Lung (tissue), 12 donors: ENCODE measurements around the gene CACNA1A. TPM values are rescaled to one million over a fixed set of nuclear protein-coding genes. Genes with fewer than 3 reads are reported as not detected.

Experiments
- ATAC-seq: fragments of 200-7000 bp; cut with Tn5 transposase; one replicate; pipeline ENCODE4 v1.9.1; 2020; ENCODE audit warnings: moderate number of reproducible peaks; ENCODE audit not compliant: insufficient read depth, low FRiP score
- DNase-seq, 3 donors: peaks; one replicate each; pipeline ENCODE4 v3.0.0-alpha.2; 2013 to 2017
- H3K27ac ChIP-seq, 2 donors: one replicate each; pipeline ENCODE4 v1.5.1; 2013; ENCODE audit warnings: mild to moderate bottlenecking in 2 of 2, moderate library complexity in 2 of 2, control low read depth in 1 of 2, inconsistent platforms in 1 of 2, low read depth in 1 of 2, low read length in 1 of 2
- H3K27me3 ChIP-seq, 3 donors: one replicate each; pipeline ENCODE4 v1.5.1; 2013; ENCODE audit warnings: low read length in 2 of 3; ENCODE audit not compliant: control insufficient read depth in 3 of 3, insufficient read depth in 3 of 3
- H3K36me3 ChIP-seq, 4 donors: one replicate each; pipeline ENCODE4 v1.5.1; 2013; ENCODE audit warnings: low read length in 4 of 4, mild to moderate bottlenecking in 1 of 4, moderate library complexity in 1 of 4; ENCODE audit not compliant: control insufficient read depth in 4 of 4, insufficient read depth in 4 of 4
- H3K4me1 ChIP-seq, 5 donors: one replicate each; pipeline ENCODE4 v1.5.1; 2013; ENCODE audit warnings: low read length in 5 of 5, mild to moderate bottlenecking in 2 of 5, moderate library complexity in 1 of 5; ENCODE audit not compliant: control insufficient read depth in 5 of 5, insufficient read depth in 5 of 5
- H3K4me3 ChIP-seq: one replicate; pipeline ENCODE4 v1.5.1; 2013; ENCODE audit warnings: mild to moderate bottlenecking, control low read depth, moderate library complexity
- H3K9ac ChIP-seq, 2 donors: one replicate each; pipeline ENCODE4 v1.5.1; 2013; ENCODE audit warnings: low read length in 2 of 2, control low read depth in 1 of 2; ENCODE audit not compliant: insufficient read depth in 1 of 2
- H3K9me3 ChIP-seq, 4 donors: one replicate each; pipeline ENCODE4 v1.5.1; 2013; ENCODE audit warnings: low read length in 3 of 4, mild to moderate bottlenecking in 1 of 4, moderate library complexity in 1 of 4; ENCODE audit not compliant: control insufficient read depth in 4 of 4, insufficient read depth in 3 of 4
- CTCF ChIP-seq: IDR thresholded peaks from 2 replicates; pipeline ENCODE4 v1.5.1; 2012; ENCODE audit warnings: mild to moderate bottlenecking; ENCODE audit errors: control extremely low read depth, extremely low read depth
- WGBS, 2 donors: extraction: QIAGEN DNeasy Blood & Tissue Kit; methylation state at CpG; one replicate each; pipeline ENCODE4 v1.1.7; 2013; 5-methylcytosine and 5-hydroxymethylcytosine counted together
- polyA plus RNA-seq, 2 donors: library from polyadenylated mRNA; stranded (reverse); fragments of 200-250 nt; gene quantifications; one replicate each; pipeline ENCODE4 v1.2.1, GENCODE V29; 2013
- total RNA-seq, 2 donors: library from RNA; depleted of rRNA in 1 of 2; stranded (reverse); fragments of >200 nt in 1 of 2; gene quantifications; one replicate each; pipeline ENCODE4 v1.2.1, GENCODE V29; 2014 to 2021
- donor health status: control.
- donor health status: control.
- donor health status: Bipolar disorder and iron deficiency.
- donor health status: healthy.
- donor health status: DM: yes; HTN: yes; CAD: no.

CACNA1A gene
- total and polyA plus RNA-seq, 4 donors: 0.27 to 1.00 (median 0.75) TPM

- peaks cover 5 to 41% (median 13%) of the 10 kb centered on the region in 5 donors for H3K4me1 ChIP-seq
Observed at GRCh38 chr19:13160557-13160956, 345.7 kb downstream of the CACNA1A start.

GRCh38 chr19:13159713-13160112 is 346.6 kb downstream of the CACNA1A start:
- Histone ChIP-seq H3K36me3 (no peaks in the 10 kb centered on the region), H3K4me1 (peaks cover 5 to 39% (median 7%) of the 10 kb centered on the region in 5 donors), H3K9me3 (no peaks in the 10 kb centered on the region), H3K4me3 (no peak overlapping the region), H3K27ac (no peak overlapping the region), H3K9ac (no peak overlapping the region), H3K27me3 (no peaks in the 10 kb centered on the region)
- DNase-seq: no peak
- 95 to 98% methylated on average over 3 of the region's 3 CpGs for WGBS, 2 donors
- ATAC-seq: no peak
- TF ChIP-seq CTCF: no peak

More at GRCh38 chr19:13160557-13160956, 345.7 kb downstream of the CACNA1A start:
- no peak for TF ChIP-seq CTCF
- Histone ChIP-seq H3K9ac (no peak overlapping the region), H3K9me3 (no peaks in the 10 kb centered on the region), H3K36me3 (no peaks in the 10 kb centered on the region), H3K4me3 (no peak overlapping the region), H3K27me3 (no peaks in the 10 kb centered on the region), H3K27ac (no peak overlapping the region)
- 77 to 86% methylated on average over 1 of the region's 1 CpG for WGBS, 2 donors
- no peak for ATAC-seq
- no peak for DNase-seq
